Prostate gland (tissue), 2 donors: ENCODE measurements around the gene TSSC4.

Experiments used
- POLR2A ChIP-seq: fragments of 450-650 bp; IDR thresholded peaks from one replicate; pipeline ENCODE4 v1.6.1; 2016; ENCODE audit warnings: antibody characterized with exemption, mild to moderate bottlenecking
- POLR2AphosphoS5 ChIP-seq: sonication (generic); formaldehyde crosslinking; IDR thresholded peaks from one replicate; pipeline ENCODE4 v1.6.1; 2017; ENCODE audit warnings: antibody characterized with exemption
- TF ChIP-seq, protein P1 (sequence below), 4 experiments: fragments of 200-600 bp in 2 of 4; fragments of 450-650 bp in 2 of 4; sonication (generic) in 2 of 4; IDR thresholded peaks; 1 replicate in 3 of 4; 2 replicates in 1 of 4; pipeline ENCODE4 v1.5.1; 2016 to 2019; ENCODE audit warnings: antibody characterized with exemption in 4 of 4, mild to moderate bottlenecking in 2 of 4, moderate library complexity in 2 of 4

DNA sequence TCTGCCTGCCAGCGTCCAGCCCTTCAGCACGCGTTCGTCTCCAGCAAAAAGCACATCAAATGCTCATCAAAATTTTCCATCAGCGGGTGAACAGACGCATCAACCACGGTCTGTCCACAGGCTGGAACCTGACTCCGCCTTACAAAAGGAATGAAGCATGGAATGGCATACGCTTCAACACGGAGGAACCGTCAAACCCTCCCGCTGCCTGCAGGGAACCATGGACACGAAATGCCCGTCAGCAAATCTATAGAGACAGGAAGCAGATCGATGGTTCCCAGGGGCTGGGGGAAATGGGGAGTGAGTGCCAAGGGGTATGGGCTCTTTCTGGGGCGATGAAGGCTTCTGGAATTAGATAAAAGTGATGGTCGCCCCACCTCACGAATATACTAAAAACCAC, 16.2 kb downstream of the TSSC4 start:
- TF ChIP-seq, protein P1, sequence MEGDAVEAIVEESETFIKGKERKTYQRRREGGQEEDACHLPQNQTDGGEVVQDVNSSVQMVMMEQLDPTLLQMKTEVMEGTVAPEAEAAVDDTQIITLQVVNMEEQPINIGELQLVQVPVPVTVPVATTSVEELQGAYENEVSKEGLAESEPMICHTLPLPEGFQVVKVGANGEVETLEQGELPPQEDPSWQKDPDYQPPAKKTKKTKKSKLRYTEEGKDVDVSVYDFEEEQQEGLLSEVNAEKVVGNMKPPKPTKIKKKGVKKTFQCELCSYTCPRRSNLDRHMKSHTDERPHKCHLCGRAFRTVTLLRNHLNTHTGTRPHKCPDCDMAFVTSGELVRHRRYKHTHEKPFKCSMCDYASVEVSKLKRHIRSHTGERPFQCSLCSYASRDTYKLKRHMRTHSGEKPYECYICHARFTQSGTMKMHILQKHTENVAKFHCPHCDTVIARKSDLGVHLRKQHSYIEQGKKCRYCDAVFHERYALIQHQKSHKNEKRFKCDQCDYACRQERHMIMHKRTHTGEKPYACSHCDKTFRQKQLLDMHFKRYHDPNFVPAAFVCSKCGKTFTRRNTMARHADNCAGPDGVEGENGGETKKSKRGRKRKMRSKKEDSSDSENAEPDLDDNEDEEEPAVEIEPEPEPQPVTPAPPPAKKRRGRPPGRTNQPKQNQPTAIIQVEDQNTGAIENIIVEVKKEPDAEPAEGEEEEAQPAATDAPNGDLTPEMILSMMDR (IDR thresholded peaks at IDR 0.05), result no peak
- no peak for TF ChIP-seq POLR2A
- no peak for TF ChIP-seq POLR2AphosphoS5
